Natural killer cell (primary cell): Measurements from ENCODE around the gene DNAJB1. TPM values are rescaled to one million over a fixed set of nuclear protein-coding genes. Genes with fewer than 3 reads are reported as not detected.

Experiments used
- ATAC-seq, 3 donors: fragments of 150-1000 bp in 2 of 3; fragments of 200-7000 bp in 1 of 3; cut with Tn5 transposase; 1 replicate in 1 of 3; 2 replicates in 2 of 3; pipeline ENCODE4 v1.10.0; 2021; ENCODE audit warnings: mild to moderate bottlenecking in 2 of 3, moderate library complexity in 2 of 3
- DNase-seq, 2 donors: peaks; one replicate each; pipeline versions ENCODE4 v3.0.0 to v3.0.0-alpha.2; 2013 to 2021; ENCODE audit warnings: mixed read lengths in 1 of 2
- H3K27ac ChIP-seq: one replicate; pipeline ENCODE4 v1.5.1; 2013; ENCODE audit warnings: mild to moderate bottlenecking, low read length
- H3K27me3 ChIP-seq: one replicate; pipeline ENCODE4 v1.6.1; 2013; ENCODE audit warnings: low read length; ENCODE audit not compliant: control insufficient read depth, insufficient read depth
- H3K36me3 ChIP-seq: one replicate; pipeline ENCODE4 v1.6.1; 2013; ENCODE audit warnings: low read length; ENCODE audit not compliant: control insufficient read depth, insufficient read depth
- H3K4me1 ChIP-seq: one replicate; pipeline ENCODE4 v1.6.1; 2013; ENCODE audit warnings: low read length; ENCODE audit not compliant: control insufficient read depth, insufficient read depth
- H3K4me3 ChIP-seq: one replicate; pipeline ENCODE4 v1.5.1; 2013; ENCODE audit warnings: low read length
- H3K9me3 ChIP-seq: one replicate; pipeline ENCODE4 v1.6.1; 2013; ENCODE audit warnings: low read length; ENCODE audit not compliant: control insufficient read depth, insufficient read depth
- H3K27ac Mint-ChIP-seq, 2 donors: one replicate each; pipeline ENCODE4 v1.8.0; 2022; ENCODE audit warnings: mild to moderate bottlenecking in 2 of 2, mixed read lengths in 2 of 2, moderate library complexity in 1 of 2
- H3K27me3 Mint-ChIP-seq, 2 donors: one replicate each; pipeline ENCODE4 v1.8.0; 2022; ENCODE audit warnings: low read depth in 2 of 2, mixed read lengths in 2 of 2
- H3K36me3 Mint-ChIP-seq: one replicate; pipeline ENCODE4 v1.8.0; 2022; ENCODE audit warnings: mixed read lengths
- H3K4me1 Mint-ChIP-seq, 2 donors: one replicate each; pipeline ENCODE4 v1.8.0; 2022; ENCODE audit warnings: mixed read lengths in 2 of 2
- H3K4me3 Mint-ChIP-seq: one replicate; pipeline ENCODE4 v1.8.0; 2022; ENCODE audit warnings: mild to moderate bottlenecking, moderate library complexity, mixed read lengths
- H3K9me3 Mint-ChIP-seq, 2 donors: one replicate each; pipeline ENCODE4 v1.8.0; 2022; ENCODE audit warnings: mixed read lengths in 2 of 2
- WGBS: methylation state at CpG from one replicate; pipeline ENCODE4 v1.1.7; 2013; ENCODE audit warnings: missing lambda C conversion rate; ENCODE audit not compliant: insufficient coverage; 5-methylcytosine and 5-hydroxymethylcytosine counted together
- intact Hi-C: fragments of 100-400 bp; cut with micrococcal nuclease; formaldehyde crosslinking; loops from one replicate; pipeline ENCODE4 v1.14.2; 2022
- total RNA-seq, 4 donors: library from RNA; stranded (reverse); fragments of 120-200 nt in 1 of 4; gene quantifications; one replicate each; pipeline versions ENCODE4 v1.2.3 to v1.2.4, GENCODE V29; 2013 to 2022
- TF ChIP-seq, protein P1 (sequence below): fragments of 200-600 bp; IDR thresholded peaks from one replicate; pipeline ENCODE4 v1.8.0; 2022; ENCODE audit warnings: antibody characterized with exemption

Gene DNAJB1
- total RNA-seq, 3 donors from 2014 or later (not counting 1 experiment from before 2014, with no cell fraction given) = 148 to 238 (median 192) TPM

DNA sequence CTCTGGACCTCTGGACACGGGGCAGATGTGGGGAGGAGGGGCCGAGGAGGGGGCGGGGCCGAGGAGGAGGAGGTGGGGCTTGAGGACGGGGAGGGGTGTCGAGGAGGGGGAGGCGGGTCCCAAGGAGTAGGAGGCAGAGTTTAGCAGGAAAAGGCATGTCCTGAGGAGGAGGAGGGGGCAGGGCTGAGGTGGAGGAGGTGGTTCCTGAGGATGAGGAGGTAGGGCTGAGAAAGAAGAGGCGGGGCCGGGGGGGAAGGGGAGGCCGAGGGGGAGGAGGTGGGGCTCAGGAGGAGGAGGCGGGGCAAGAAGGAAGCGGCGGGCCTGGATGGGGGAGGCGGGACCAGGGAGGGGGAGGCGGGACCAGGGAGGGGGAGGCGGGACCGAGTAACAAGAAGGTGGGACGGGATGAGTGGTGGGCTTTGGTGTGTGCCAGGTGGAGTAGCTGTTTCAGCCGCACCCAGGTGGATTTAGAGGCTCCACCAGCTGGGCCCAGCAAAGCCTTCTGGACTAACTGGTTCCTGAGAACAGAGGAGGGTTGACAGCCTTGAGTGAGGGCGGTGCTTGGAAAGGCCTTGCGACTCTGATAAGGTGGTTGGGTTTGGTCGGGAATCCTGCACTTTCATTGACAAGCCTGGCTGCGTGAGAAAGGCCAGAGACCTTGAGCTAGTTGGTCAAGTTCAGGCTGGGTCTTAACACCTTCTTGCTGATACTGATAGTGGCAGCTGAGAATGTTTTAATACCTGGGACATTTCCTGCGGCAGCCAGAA lies 18.9 kb upstream of the DNAJB1 start:
- ATAC-seq (peak; percentile 39 to 82 (median 74)), DNase-seq (peak in 1 of 2 donors; percentile 62)
- Histone ChIP-seq H3K27ac (no peak overlapping the region), H3K27me3 (no peaks in the 10 kb centered on the region), H3K4me3 (no peak overlapping the region), H3K9me3 (no peaks in the 10 kb centered on the region), H3K36me3 (no peaks in the 10 kb centered on the region), H3K4me1 (no peaks in the 10 kb centered on the region)
- Mint-ChIP-seq H3K4me3 (no peak overlapping the region), H3K27me3 (no peaks in the 10 kb centered on the region), H3K27ac (peak overlapping the region in 1 of 2 donors; percentile 16), H3K36me3 (no peaks in the 10 kb centered on the region), H3K9me3 (no peaks in the 10 kb centered on the region), H3K4me1 (peaks cover 0 to 10% of the 10 kb centered on the region in 2 donors)
- WGBS = 52% methylated on average over 23 of the region's 24 CpGs
- intact Hi-C loops = no loop called here
- TF ChIP-seq, protein P1, sequence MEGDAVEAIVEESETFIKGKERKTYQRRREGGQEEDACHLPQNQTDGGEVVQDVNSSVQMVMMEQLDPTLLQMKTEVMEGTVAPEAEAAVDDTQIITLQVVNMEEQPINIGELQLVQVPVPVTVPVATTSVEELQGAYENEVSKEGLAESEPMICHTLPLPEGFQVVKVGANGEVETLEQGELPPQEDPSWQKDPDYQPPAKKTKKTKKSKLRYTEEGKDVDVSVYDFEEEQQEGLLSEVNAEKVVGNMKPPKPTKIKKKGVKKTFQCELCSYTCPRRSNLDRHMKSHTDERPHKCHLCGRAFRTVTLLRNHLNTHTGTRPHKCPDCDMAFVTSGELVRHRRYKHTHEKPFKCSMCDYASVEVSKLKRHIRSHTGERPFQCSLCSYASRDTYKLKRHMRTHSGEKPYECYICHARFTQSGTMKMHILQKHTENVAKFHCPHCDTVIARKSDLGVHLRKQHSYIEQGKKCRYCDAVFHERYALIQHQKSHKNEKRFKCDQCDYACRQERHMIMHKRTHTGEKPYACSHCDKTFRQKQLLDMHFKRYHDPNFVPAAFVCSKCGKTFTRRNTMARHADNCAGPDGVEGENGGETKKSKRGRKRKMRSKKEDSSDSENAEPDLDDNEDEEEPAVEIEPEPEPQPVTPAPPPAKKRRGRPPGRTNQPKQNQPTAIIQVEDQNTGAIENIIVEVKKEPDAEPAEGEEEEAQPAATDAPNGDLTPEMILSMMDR = no peak

DNA sequence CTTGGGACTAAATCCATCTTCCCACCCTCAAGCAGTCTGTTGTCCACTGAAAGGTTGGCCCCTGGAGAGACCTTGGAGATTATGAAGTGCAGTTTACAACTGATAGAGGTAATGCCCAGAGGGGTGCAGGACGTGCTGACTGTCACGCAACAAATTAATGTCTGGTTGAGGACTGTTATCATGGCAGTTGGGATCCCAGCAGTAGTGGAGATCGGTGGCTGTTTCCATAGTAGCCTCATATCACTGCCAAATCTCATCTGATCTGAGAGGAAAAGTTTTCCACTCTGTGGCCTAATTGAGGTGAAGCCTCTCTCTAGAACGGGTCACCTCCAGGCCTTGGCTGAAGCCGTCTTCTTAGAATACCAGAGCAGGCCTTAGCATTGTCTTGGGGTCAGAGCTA lies 15.3 kb upstream of the DNAJB1 start:
- H3K27me3 ChIP-seq = no peaks in the 10 kb centered on the region
- H3K4me1 Mint-ChIP-seq = peaks cover 12 to 19% of the 10 kb centered on the region in 2 donors
- H3K9me3 ChIP-seq = no peaks in the 10 kb centered on the region
- no peaks in the 10 kb centered on the region for H3K27me3 Mint-ChIP-seq
- H3K36me3 Mint-ChIP-seq = no peaks in the 10 kb centered on the region
- DNase-seq = no peak
- WGBS = 83% methylated on average over 5 of the region's 5 CpGs
- H3K27ac Mint-ChIP-seq = no peak overlapping the region
- H3K4me3 ChIP-seq = no peak overlapping the region
- TF ChIP-seq, protein P1 = no peak
- intact Hi-C loops = no loop called here
- H3K36me3 ChIP-seq = no peaks in the 10 kb centered on the region
- no peak for ATAC-seq
- peaks cover 18% of the 10 kb centered on the region for H3K4me1 ChIP-seq
- no peak overlapping the region for H3K27ac ChIP-seq
- H3K9me3 Mint-ChIP-seq = no peaks in the 10 kb centered on the region
- H3K4me3 Mint-ChIP-seq = no peak overlapping the region

DNA sequence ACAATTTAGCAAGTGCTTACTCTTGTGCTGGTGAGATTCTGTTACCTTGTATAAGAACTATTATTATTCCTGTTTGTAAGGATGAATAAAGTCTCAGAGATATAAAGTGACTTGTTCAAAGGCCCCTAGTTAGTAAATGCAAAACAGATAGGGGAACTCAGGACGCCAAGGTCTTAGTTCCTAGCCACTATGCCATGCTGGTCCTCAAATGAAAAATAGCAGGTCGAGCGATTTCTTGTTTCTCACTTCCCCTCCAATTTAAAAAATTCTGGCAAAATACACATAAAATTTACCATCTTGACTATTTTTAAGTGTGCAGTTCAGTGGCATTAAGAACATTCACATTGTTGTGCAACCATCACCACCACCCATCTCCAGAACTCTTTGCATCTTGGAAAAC lies 12.3 kb upstream of the DNAJB1 start:
- H3K27ac ChIP-seq = peak overlapping the region; percentile 73
- TF ChIP-seq, protein P1 = no peak
- no peaks in the 10 kb centered on the region for H3K9me3 ChIP-seq
- no peak for ATAC-seq
- peaks cover 20% of the 10 kb centered on the region for H3K4me1 ChIP-seq
- Mint-ChIP-seq H3K27me3 (no peaks in the 10 kb centered on the region), H3K4me3 (peak overlapping the region; percentile 40), H3K36me3 (no peaks in the 10 kb centered on the region), H3K4me1 (peaks cover 9 to 12% of the 10 kb centered on the region in 2 donors), H3K9me3 (no peaks in the 10 kb centered on the region), H3K27ac (peak overlapping the region; percentile 95 to 97)
- H3K4me3 ChIP-seq = no peak overlapping the region
- H3K36me3 ChIP-seq = no peaks in the 10 kb centered on the region
- intact Hi-C loops = no loop called here
- DNase-seq = no peak
- H3K27me3 ChIP-seq = no peaks in the 10 kb centered on the region
- WGBS = 50% methylated on average over 3 of the region's 3 CpGs

DNA sequence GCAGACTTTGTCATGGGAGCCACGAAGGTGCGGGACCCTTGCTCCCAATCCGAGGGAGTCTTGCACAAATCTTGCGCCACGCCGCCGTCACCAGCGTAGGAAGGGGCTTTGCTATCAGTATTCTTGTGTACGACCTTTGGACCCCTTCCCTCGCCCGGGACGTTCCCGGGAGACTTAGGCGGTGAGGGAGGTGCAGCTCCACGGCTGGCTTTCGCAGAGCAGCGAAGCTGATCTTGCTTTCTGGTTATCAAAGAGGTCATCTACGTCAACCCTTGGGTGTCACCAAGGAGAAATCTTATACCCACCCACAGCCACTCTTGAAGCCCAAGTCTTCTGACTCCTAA lies 11.8 kb upstream of the DNAJB1 start:
- no peaks in the 10 kb centered on the region for H3K9me3 Mint-ChIP-seq
- TF ChIP-seq, protein P1 = no peak
- peak overlapping the region; percentile 95 to 97 for H3K27ac Mint-ChIP-seq
- H3K36me3 Mint-ChIP-seq = no peaks in the 10 kb centered on the region
- ATAC-seq (no peak), DNase-seq (peak in 1 of 2 donors; percentile 71)
- H3K4me3 Mint-ChIP-seq = peak overlapping the region; percentile 96
- peaks cover 20% of the 10 kb centered on the region for H3K4me1 ChIP-seq
- peak overlapping the region; percentile 73 for H3K27ac ChIP-seq
- H3K36me3 ChIP-seq = no peaks in the 10 kb centered on the region
- intact Hi-C loops = no loop called here
- H3K9me3 ChIP-seq = no peaks in the 10 kb centered on the region
- peaks cover 9 to 12% of the 10 kb centered on the region in 2 donors for H3K4me1 Mint-ChIP-seq
- no peaks in the 10 kb centered on the region for H3K27me3 Mint-ChIP-seq
- WGBS = 0% methylated on average over 18 of the region's 18 CpGs
- peak overlapping the region; percentile 64 for H3K4me3 ChIP-seq
- no peaks in the 10 kb centered on the region for H3K27me3 ChIP-seq
